Subcutaneous abdominal adipose tissue (tissue), 5 donors: Measurements from ENCODE around the gene EPG5.
"Not testable (repeated sequence)": the region's sequence is repeated elsewhere in the genome, so short reads cannot be mapped to it uniquely, and the experiment has no call there.

ENCODE experiments used
- H3K27ac ChIP-seq: one replicate; pipeline ENCODE4 v1.7.0; 2013; ENCODE audit warnings: low read depth, mild to moderate bottlenecking, inconsistent platforms, low read length, moderate library complexity
- H3K27me3 ChIP-seq, 5 donors: one replicate each; pipeline ENCODE4 v1.7.0; 2013; ENCODE audit warnings: low read length in 5 of 5, inconsistent platforms in 1 of 5; ENCODE audit not compliant: control insufficient read depth in 5 of 5, insufficient read depth in 4 of 5
- H3K36me3 ChIP-seq, 5 donors: one replicate each; pipeline ENCODE4 v1.7.0; 2013; ENCODE audit warnings: low read length in 5 of 5; ENCODE audit not compliant: control insufficient read depth in 5 of 5, insufficient read depth in 5 of 5
- H3K4me1 ChIP-seq, 5 donors: one replicate each; pipeline ENCODE4 v1.7.0; 2013; ENCODE audit warnings: low read length in 5 of 5, mild to moderate bottlenecking in 3 of 5, moderate library complexity in 1 of 5; ENCODE audit not compliant: control insufficient read depth in 5 of 5, insufficient read depth in 5 of 5
- H3K4me3 ChIP-seq, 5 donors: one replicate each; pipeline ENCODE4 v1.7.0; 2013; ENCODE audit warnings: low read length in 5 of 5, low read depth in 1 of 5
- H3K9ac ChIP-seq, 5 donors: one replicate each; pipeline ENCODE4 v1.7.0; 2013; ENCODE audit warnings: low read length in 5 of 5, mild to moderate bottlenecking in 4 of 5, moderate library complexity in 3 of 5
- H3K9me3 ChIP-seq, 5 donors: one replicate each; pipeline ENCODE4 v1.7.0; 2013; ENCODE audit warnings: low read length in 5 of 5; ENCODE audit not compliant: control insufficient read depth in 5 of 5
- donor health status: healthy.
- donor health status: healthy.
- donor health status: healthy.
- donor health status: healthy.
- donor health status: healthy.

Gene EPG5

GRCh38 chr18:45981821-45982220 is 14.7 kb upstream of the EPG5 start:
- H3K4me1 ChIP-seq: peaks cover 0 to 7% (median 4%) of the 10 kb centered on the region in 5 donors
- no peaks in the 10 kb centered on the region for H3K9me3 ChIP-seq
- H3K36me3 ChIP-seq: no peaks in the 10 kb centered on the region
- H3K4me3 ChIP-seq: no peak overlapping the region
- H3K27ac ChIP-seq: no peak overlapping the region
- H3K9ac ChIP-seq: no peak overlapping the region
- H3K27me3 ChIP-seq: no peaks in the 10 kb centered on the region

GRCh38 chr18:45980229-45980628 is 13.1 kb upstream of the EPG5 start:
- Histone ChIP-seq H3K27me3 (no peaks in the 10 kb centered on the region), H3K4me3 (no peak overlapping the region), H3K27ac (no peak overlapping the region), H3K4me1 (peaks cover 0 to 7% (median 4%) of the 10 kb centered on the region in 5 donors), H3K9me3 (no peaks in the 10 kb centered on the region), H3K9ac (no peak overlapping the region), H3K36me3 (no peaks in the 10 kb centered on the region)

- no peaks in the 10 kb centered on the region for H3K36me3 ChIP-seq
- no peaks in the 10 kb centered on the region for H3K9me3 ChIP-seq
- H3K27me3 ChIP-seq: no peaks in the 10 kb centered on the region
- no peak overlapping the region for H3K27ac ChIP-seq
- no peak overlapping the region for H3K9ac ChIP-seq
- H3K4me3 ChIP-seq: no peak overlapping the region
- peaks cover 0 to 11% (median 4%) of the 10 kb centered on the region in 5 donors for H3K4me1 ChIP-seq
Observed at GRCh38 chr18:45978084-45978483, 11.0 kb upstream of the EPG5 start.

- Histone ChIP-seq H3K9me3 (no peaks in the 10 kb centered on the region), H3K36me3 (no peaks in the 10 kb centered on the region), H3K27me3 (no peaks in the 10 kb centered on the region), H3K4me3 (no peak overlapping the region), H3K4me1 (peaks cover 0 to 11% (median 4%) of the 10 kb centered on the region in 5 donors), H3K9ac (no peak overlapping the region), H3K27ac (no peak overlapping the region)
Observed at GRCh38 chr18:45976974-45977373, 9.8 kb upstream of the EPG5 start.

- H3K4me3 ChIP-seq: no peak overlapping the region
- no peaks in the 10 kb centered on the region for H3K36me3 ChIP-seq
- no peaks in the 10 kb centered on the region for H3K9me3 ChIP-seq
- H3K27me3 ChIP-seq: no peaks in the 10 kb centered on the region
- H3K27ac ChIP-seq: no peak overlapping the region
- no peak overlapping the region for H3K9ac ChIP-seq
- peaks cover 0 to 11% (median 4%) of the 10 kb centered on the region in 5 donors for H3K4me1 ChIP-seq
Observed at GRCh38 chr18:45976566-45976965, 9.4 kb upstream of the EPG5 start.

- H3K4me3 ChIP-seq: no peak overlapping the region
- no peaks in the 10 kb centered on the region for H3K27me3 ChIP-seq
- H3K9ac ChIP-seq: no peak overlapping the region
- H3K27ac ChIP-seq: no peak overlapping the region
- H3K9me3 ChIP-seq: no peaks in the 10 kb centered on the region
- H3K4me1 ChIP-seq: peaks cover 0 to 4% (median 0%) of the 10 kb centered on the region in 5 donors
- no peaks in the 10 kb centered on the region for H3K36me3 ChIP-seq
Observed at GRCh38 chr18:45974088-45974536, 7.0 kb upstream of the EPG5 start.

- H3K4me1 ChIP-seq: peaks cover 0 to 21% (median 19%) of the 10 kb centered on the region in 5 donors
- H3K4me3 ChIP-seq, H3K9me3 ChIP-seq, H3K36me3 ChIP-seq, H3K9ac ChIP-seq, H3K27me3 ChIP-seq, H3K27ac ChIP-seq: not testable (repeated sequence)
Observed at GRCh38 chr18:45964913-45965312, 2.2 kb downstream of the EPG5 start.

GRCh38 chr18:45962866-45963265 is 4.3 kb downstream of the EPG5 start:
- H3K9me3 ChIP-seq: no peaks in the 10 kb centered on the region
- H3K36me3 ChIP-seq: peaks cover 0 to 4% (median 0%) of the 10 kb centered on the region in 5 donors
- no peaks in the 10 kb centered on the region for H3K27me3 ChIP-seq
- no peak overlapping the region for H3K27ac ChIP-seq
- no peak overlapping the region for H3K4me3 ChIP-seq
- H3K9ac ChIP-seq: no peak overlapping the region
- peaks cover 0 to 20% (median 17%) of the 10 kb centered on the region in 5 donors for H3K4me1 ChIP-seq

- Histone ChIP-seq H3K27ac (no peak overlapping the region), H3K9me3 (no peaks in the 10 kb centered on the region), H3K36me3 (peaks cover 0 to 4% (median 0%) of the 10 kb centered on the region in 5 donors), H3K9ac (no peak overlapping the region), H3K4me1 (peaks cover 0 to 16% (median 13%) of the 10 kb centered on the region in 5 donors), H3K27me3 (no peaks in the 10 kb centered on the region), H3K4me3 (no peak overlapping the region)
Observed at GRCh38 chr18:45962461-45962860, 4.7 kb downstream of the EPG5 start.

- H3K27ac ChIP-seq, H3K9me3 ChIP-seq, H3K4me3 ChIP-seq, H3K9ac ChIP-seq, H3K27me3 ChIP-seq, H3K4me1 ChIP-seq: not testable (repeated sequence)
- H3K36me3 ChIP-seq: peaks cover 3 to 11% (median 6%) of the 10 kb centered on the region in 5 donors
Observed at GRCh38 chr18:45959484-45959883, 7.6 kb downstream of the EPG5 start.

GRCh38 chr18:45958730-45959129 is 8.4 kb downstream of the EPG5 start:
- Histone ChIP-seq H3K9ac (no peak overlapping the region), H3K27ac (no peak overlapping the region), H3K27me3 (no peaks in the 10 kb centered on the region), H3K36me3 (peaks cover 3 to 18% (median 14%) of the 10 kb centered on the region in 5 donors), H3K4me1 (peaks cover 0 to 10% (median 0%) of the 10 kb centered on the region in 5 donors), H3K4me3 (no peak overlapping the region), H3K9me3 (no peaks in the 10 kb centered on the region)
